GM12878 (cell line): Measurements from ENCODE around the gene PACS2. TPM values are rescaled to one million over a fixed set of nuclear protein-coding genes. Genes with fewer than 3 reads are reported as not detected.

Experiments used
- ATAC-seq: fragments of 200-7000 bp; cut with Tn5 transposase; 3 replicates; pipeline ENCODE4 v1.9.1; 2020; ENCODE audit warnings: mild to moderate bottlenecking, moderate library complexity
- BruUV-seq: library from RNA; stranded (reverse); fragments of 400-500 nt; replicated peaks from 2 replicates; lab custom pipeline; 2021; lab: Mats Ljungman, UMichigan
- CTCF ChIA-PET: fragments of 300-600 bp; sonication (Branson Sonifier 250); formaldehyde crosslinking; extraction: SDS; loops from one replicate; lab custom pipeline; 2021; ENCODE audit warnings: inconsistent platforms; lab: Yijun Ruan, JAX
- POLR2A ChIA-PET: fragments of 350-600 bp; formaldehyde crosslinking; extraction: SDS; loops from one replicate; lab custom pipeline; 2021; ENCODE audit warnings: inconsistent platforms; lab: Charles Lee
- RAD21 ChIA-PET: fragments of 300-600 bp; sonication (Branson Sonifier 250); formaldehyde crosslinking; loops from one replicate; lab custom pipeline; 2023; ENCODE audit warnings: antibody characterized with exemption; ENCODE audit not compliant: unreplicated experiment; lab: Charles Lee
- SMC1A ChIA-PET: fragments of 300-600 bp; sonication (Branson Sonifier 250); formaldehyde crosslinking; loops from one replicate; lab custom pipeline; 2023; ENCODE audit not compliant: unreplicated experiment, uncharacterized antibody; lab: Charles Lee
- DNase-seq: peaks from one replicate; pipeline ENCODE4 v3.0.0-alpha.2; 2011; ENCODE audit warnings: low read depth, low spot score
- FAIRE-seq: peaks from 3 replicates; lab custom pipeline; 2011; peaks lifted over from hg19 to GRCh38; lab: Jason Lieb, UNC
- H2AFZ ChIP-seq: 2 replicates; pipeline ENCODE4 v1.6.0; 2011; ENCODE audit warnings: low read depth, low read length, control low read depth; ENCODE audit not compliant: control insufficient read depth
- H3K27ac ChIP-seq: 2 replicates; pipeline ENCODE4 v1.5.1; 2011; ENCODE audit warnings: control low read depth; ENCODE audit not compliant: control insufficient read depth, insufficient read depth
- H3K27me3 ChIP-seq, 2 experiments: replicated peaks in 1 of 2; 2 replicates each; pipeline versions ENCODE4 v1.6.0 to v1.6.1; 2011; ENCODE audit warnings: low read length in 1 of 2; ENCODE audit not compliant: control insufficient read depth in 2 of 2, insufficient read depth in 2 of 2
- H3K36me3 ChIP-seq, 2 experiments: 2 replicates each; pipeline ENCODE4 v1.5.1; 2011; ENCODE audit warnings: low read length in 1 of 2; ENCODE audit not compliant: control insufficient read depth in 2 of 2, insufficient read depth in 2 of 2
- H3K4me1 ChIP-seq: 2 replicates; pipeline ENCODE4 v1.6.1; 2011; ENCODE audit warnings: mild to moderate bottlenecking, low read length, moderate library complexity, mixed read lengths; ENCODE audit not compliant: control insufficient read depth, insufficient read depth
- H3K4me2 ChIP-seq: 2 replicates; pipeline ENCODE4 v1.6.0; 2011; ENCODE audit warnings: control low read depth; ENCODE audit not compliant: control insufficient read depth, insufficient read depth
- H3K4me3 ChIP-seq: fragments of 200-600 bp; sonication (generic); 2 replicates; pipeline ENCODE4 v1.5.1; 2016
- H3K79me2 ChIP-seq: 2 replicates; pipeline ENCODE4 v1.6.0; 2011; ENCODE audit warnings: low read length; ENCODE audit not compliant: control insufficient read depth, insufficient read depth
- H3K9ac ChIP-seq: 2 replicates; pipeline ENCODE4 v1.8.0; 2011; ENCODE audit warnings: low read length, control low read depth, mixed read lengths; ENCODE audit not compliant: control insufficient read depth, insufficient read depth
- H3K9me3 ChIP-seq: replicated peaks from 3 replicates; pipeline ENCODE4 v1.5.1; 2011; ENCODE audit warnings: mild to moderate bottlenecking, low read length; ENCODE audit not compliant: control insufficient read depth, insufficient read depth
- H4K20me1 ChIP-seq: 2 replicates; pipeline ENCODE4 v1.6.0; 2011; ENCODE audit not compliant: control insufficient read depth, insufficient read depth
- JUND ChIP-seq: IDR thresholded peaks from 2 replicates; pipeline ENCODE4 v1.6.1; 2012; ENCODE audit warnings: low read depth, mild to moderate bottlenecking, low read length, improper control_type of control experiment, moderate library complexity
- NKRF ChIP-seq: fragments of 450-650 bp; conservative IDR thresholded peaks from 2 replicates; pipeline ENCODE4 v1.6.1; 2017; ENCODE audit warnings: mild to moderate bottlenecking, moderate library complexity
- PBX3 ChIP-seq: IDR thresholded peaks from 2 replicates; pipeline ENCODE4 v1.6.1; 2011; ENCODE audit warnings: mild to moderate bottlenecking, low read depth, low read length, moderate library complexity; ENCODE audit not compliant: insufficient replicate concordance
- REST ChIP-seq: IDR thresholded peaks from 2 replicates; pipeline ENCODE4 v1.6.1; 2012; ENCODE audit warnings: mild to moderate bottlenecking, low read depth, low read length
- WGBS: methylation state at CpG from one replicate; pipeline ENCODE4 v1.1.6; 2016; ENCODE audit warnings: low lambda C conversion rate; ENCODE audit not compliant: insufficient replicate concordance, insufficient coverage; ENCODE audit errors: missing lambda C conversion rate; 5-methylcytosine and 5-hydroxymethylcytosine counted together
- in situ Hi-C: fragments of 300-500 bp; cut with MboI; formaldehyde crosslinking; loops from 9 replicates; pipeline ENCODE4 v1.14.3; 2018; ENCODE audit warnings: mixed read lengths
- intact Hi-C: fragments of 100-400 bp; cut with micrococcal nuclease; formaldehyde crosslinking; loops from one replicate; pipeline ENCODE4 v1.14.2; 2022; ENCODE audit not compliant: unreplicated experiment
- polyA plus RNA-seq, 11 experiments: library from polyadenylated mRNA; depleted of rRNA in 4 of 11; unstranded in 6 of 11; stranded (reverse) in 5 of 11; fragments of >200 nt; fragmentation: Nextera tagmentation in 4 of 11; fragmentation: Illumina TruSeq in 1 of 11; extraction: Ambion mirVana in 4 of 11; extraction: Trizol in 1 of 11; gene quantifications; 1 replicate in 1 of 11; 2 replicates in 10 of 11; pipeline versions ENCODE4 v1.2.1 to v1.2.3, GENCODE V29; 2011 to 2016; ENCODE audit warnings: inconsistent platforms in 2 of 11, missing spikeins in 2 of 11, low read depth in 1 of 11
- total RNA-seq, 4 experiments: library from RNA; depleted of rRNA in 3 of 4; stranded (reverse); fragments of >200 nt in 3 of 4; fragmentation: Illumina TruSeq in 1 of 4; extraction: Trizol in 1 of 4; gene quantifications; 2 replicates each; pipeline versions ENCODE4 v1.2.1 to v1.2.3, GENCODE V29; 2013 to 2021

Gene PACS2
- total and polyA plus RNA-seq, 10 of the 15 experiments (the other 5 are each of a cell fraction or from before 2014, with no cell fraction given) = 0.21 to 37.3 (median 9.4) TPM

GRCh38 chr14:105282098-105282725 is 32.3 kb upstream of the PACS2 start (continued):
- TF ChIP-seq REST = no peak
- TF ChIP-seq PBX3 = no peak
- no peak for TF ChIP-seq JUND

GRCh38 chr14:105283028-105283427 is 31.5 kb upstream of the PACS2 start:
- POLR2A ChIA-PET = interaction anchor here (0.5 to 1.7 kb wide), 3 partner anchors 18 to 388 kb away, joined by 3 to 6 read pairs (median 3); partner anchors contain the start of gene BRF1
- H3K79me2 ChIP-seq = peaks cover 6% of the 10 kb centered on the region
- H4K20me1 ChIP-seq = no peaks in the 10 kb centered on the region; the same call in 1 of the 2 replicates
- no peak overlapping the region for H3K4me3 ChIP-seq
- TF ChIP-seq PBX3 (no peak), NKRF (no peak)
- TF ChIP-seq, all 136 proteins: peak for 0
- DNase-seq (no peak), FAIRE-seq (no peak), ATAC-seq (no peak)
- ChIA-PET CTCF (interaction anchor here (1.5 to 2.7 kb wide), 4 partner anchors 11 to 192 kb away, joined by 3 to 9 read pairs (median 6); no protein-coding TSS in a partner anchor), SMC1A (no interaction called here), RAD21 (no interaction called here)
- Histone ChIP-seq H3K4me1 (no peaks in the 10 kb centered on the region; the same call in 1 of the 2 replicates), H3K4me2 (no peak overlapping the region), H2AFZ (no peak overlapping the region), H3K36me3 (peaks cover 0 to 16% of the 10 kb centered on the region in 2 experiments; a peak in 3 of 4 replicates), H3K9ac (no peak overlapping the region), H3K27me3 (no peaks in the 10 kb centered on the region), H3K9me3 (no peaks in the 10 kb centered on the region), H3K27ac (no peak overlapping the region)
- 93% methylated on average over 10 of the region's 10 CpGs for WGBS
- intact Hi-C loops (loop anchor here (2.0 kb wide), 2 partner anchors 80 to 190 kb away; no protein-coding TSS in a partner anchor), in situ Hi-C loops (no loop called here)
- BruUV-seq = no TSS peak
